Measurements from ENCODE around the gene GMEB2.
A peak's percentile ranks its signal among the peaks of the same experiment; 100 is the strongest.
"Not testable (repeated sequence)": the region's sequence is repeated elsewhere in the genome, so short reads cannot be mapped to it uniquely, and the experiment has no call there.

Gene GMEB2

GRCh38 chr20:63636752-63637628 lies 10.1 kb upstream of the GMEB2 start:
- no peak for DNase-seq

- DNase-seq, result no peak
Measured at GRCh38 chr20:63635431-63636141, 8.7 kb upstream of the GMEB2 start.

GRCh38 chr20:63633732-63634131 lies 6.8 kb upstream of the GMEB2 start:
- DNase-seq, result no peak

GRCh38 chr20:63631426-63631825 lies 4.5 kb upstream of the GMEB2 start:
- DNase-seq, result not testable (repeated sequence)

- not testable (repeated sequence) for DNase-seq
Measured at GRCh38 chr20:63630956-63631355, 4.1 kb upstream of the GMEB2 start.

- DNase-seq, result peak; percentile 68
Measured at GRCh38 chr20:63628246-63628975, 1.5 kb upstream of the GMEB2 start.

GRCh38 chr20:63627751-63628245 lies 897 bp upstream of the GMEB2 start:
- DNase-seq, result no peak

GRCh38 chr20:63627129-63627750 lies 339 bp upstream of the GMEB2 start:
- peak; percentile 94 for DNase-seq

- no peak for DNase-seq
Measured at GRCh38 chr20:63625771-63626423, 1.0 kb downstream of the GMEB2 start.

GRCh38 chr20:63624486-63624885 lies 2.4 kb downstream of the GMEB2 start:
- peak; percentile 53 for DNase-seq

- no peak for DNase-seq
Measured at GRCh38 chr20:63622732-63623131, 4.2 kb downstream of the GMEB2 start.

- DNase-seq, result no peak
Measured at GRCh38 chr20:63622096-63622495, 4.8 kb downstream of the GMEB2 start.

- no peak for DNase-seq
Measured at GRCh38 chr20:63620991-63621390, 5.9 kb downstream of the GMEB2 start.

GRCh38 chr20:63619505-63619904 lies 7.4 kb downstream of the GMEB2 start:
- no peak for DNase-seq

GRCh38 chr20:63619086-63619485 lies 7.8 kb downstream of the GMEB2 start:
- no peak for DNase-seq

GRCh38 chr20:63618291-63618980 lies 8.5 kb downstream of the GMEB2 start:
- DNase-seq, result no peak

- no peak for DNase-seq
Measured at GRCh38 chr20:63617876-63618265, 9.0 kb downstream of the GMEB2 start.

- DNase-seq, result no peak
Measured at GRCh38 chr20:63617092-63617875, 9.6 kb downstream of the GMEB2 start.

GRCh38 chr20:63613863-63614594 lies 12.9 kb downstream of the GMEB2 start:
- not testable (repeated sequence) for DNase-seq

All from fibroblast of skin of right quadriceps (primary cell).